HG02852 (cell line): ENCODE results near the gene RNF34.

Experiments
- ATAC-seq: cut with Tn5 transposase; IDR thresholded peaks from one replicate; pipeline ENCODE4 v1.9.1; 2021; ENCODE audit warnings: mild to moderate bottlenecking, moderate library complexity; ENCODE audit not compliant: unreplicated experiment

The RNF34 gene

GRCh38 chr12:121465921-121466793 lies 66.2 kb downstream of the RNF34 start:
- peak; percentile 1 for ATAC-seq

- ATAC-seq: peak; percentile 86
Observed at GRCh38 chr12:121466794-121467637, 67.1 kb downstream of the RNF34 start.

GRCh38 chr12:121467638-121468498 lies 68.0 kb downstream of the RNF34 start:
- peak; percentile 17 for ATAC-seq

DNA sequence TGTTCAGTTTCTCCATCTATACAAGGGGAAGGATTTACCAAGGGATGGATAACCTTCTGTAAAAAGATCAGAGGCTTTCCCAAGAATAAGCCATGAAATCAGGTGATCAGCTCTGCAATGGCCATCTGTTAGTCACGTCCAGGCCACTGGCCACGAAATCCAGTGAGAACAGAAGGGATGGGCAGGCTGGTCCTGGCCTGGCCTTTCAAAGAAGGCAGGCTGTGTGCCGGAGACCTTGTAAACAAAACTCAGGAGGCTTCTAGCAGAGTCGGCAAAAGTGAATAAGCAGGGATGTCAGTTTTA lies 68.5 kb downstream of the RNF34 start:
- no peak for ATAC-seq

DNA sequence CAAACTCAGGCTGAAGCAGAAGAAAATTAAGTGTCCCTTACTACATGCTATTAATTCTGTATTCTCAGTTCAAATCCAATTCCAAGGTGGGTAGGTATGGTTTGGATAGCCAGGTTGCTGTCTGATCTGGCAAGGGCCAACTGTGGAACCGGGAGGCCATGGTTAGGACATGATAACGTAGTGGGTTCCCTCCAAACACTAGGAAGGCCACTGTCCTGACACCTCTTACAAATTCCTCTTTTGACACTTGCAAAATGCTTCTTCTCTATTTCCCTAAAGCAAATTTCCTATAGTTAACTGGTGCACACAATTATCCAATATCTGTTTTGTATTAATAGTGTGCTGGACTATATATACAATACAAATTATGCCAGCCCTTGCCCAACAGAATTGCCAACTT lies 70.8 kb downstream of the RNF34 start:
- ATAC-seq: no peak

- ATAC-seq: no peak
Observed at GRCh38 chr12:121472150-121472905, 72.4 kb downstream of the RNF34 start.
